OCI-LY7 (cell line): Measurements from ENCODE around the gene SERPINA5. TPM values are rescaled to one million over a fixed set of nuclear protein-coding genes. Genes with fewer than 3 reads are reported as not detected.
"Not testable (repeated sequence)": the region's sequence is repeated elsewhere in the genome, so short reads cannot be mapped to it uniquely, and the experiment has no call there.

Source experiments
- BruUV-seq: library from RNA; stranded (reverse); fragments of 400-500 nt; replicated peaks from 2 replicates; lab custom pipeline; 2021; lab: Mats Ljungman, UMichigan
- CTCF ChIA-PET: fragments of 300-600 bp; sonication (Branson Sonifier 250); formaldehyde crosslinking; loops from one replicate; lab custom pipeline; 2022; ENCODE audit warnings: antibody characterized with exemption; ENCODE audit not compliant: unreplicated experiment; lab: Charles Lee
- POLR2A ChIA-PET: fragments of 300-600 bp; sonication (Branson Sonifier 250); formaldehyde crosslinking; loops from one replicate; lab custom pipeline; 2022; ENCODE audit warnings: antibody characterized with exemption; lab: Charles Lee
- DNase-seq: peaks from one replicate; pipeline ENCODE4 v3.0.0-alpha.2; 2015; ENCODE audit warnings: low spot score
- H2AFZ ChIP-seq: fragments of 200-600 bp; sonication (generic), shearing (Covaris generic); 2 replicates; pipeline ENCODE4 v1.6.1; 2014; ENCODE audit warnings: mild to moderate bottlenecking, antibody characterized with exemption, low read length, moderate library complexity
- H3K27ac ChIP-seq: fragments of 200-600 bp; sonication (generic); 2 replicates; pipeline ENCODE4 v1.5.1; 2014; ENCODE audit warnings: mixed run types, low read depth, mild to moderate bottlenecking, moderate library complexity, low read length, inconsistent platforms; ENCODE audit not compliant: poor library complexity, severe bottlenecking
- H3K36me3 ChIP-seq: fragments of 200-600 bp; sonication (generic); 2 replicates; pipeline ENCODE4 v1.6.1; 2014; ENCODE audit warnings: mild to moderate bottlenecking, antibody characterized with exemption, low read length, moderate library complexity, mixed read lengths; ENCODE audit not compliant: insufficient read depth
- H3K4me1 ChIP-seq: fragments of 200-600 bp; sonication (generic); 2 replicates; pipeline ENCODE4 v1.5.1; 2014; ENCODE audit warnings: mild to moderate bottlenecking, low read length; ENCODE audit not compliant: insufficient read depth, poor library complexity, severe bottlenecking
- H3K4me2 ChIP-seq: fragments of 200-600 bp; sonication (generic); 2 replicates; pipeline ENCODE4 v1.6.1; 2014; ENCODE audit warnings: mild to moderate bottlenecking, low read length
- H3K4me3 ChIP-seq: fragments of 200-600 bp; sonication (generic); 2 replicates; pipeline ENCODE4 v1.5.1; 2014; ENCODE audit warnings: mild to moderate bottlenecking, low read depth, low read length; ENCODE audit not compliant: poor library complexity, severe bottlenecking
- H3K79me2 ChIP-seq: fragments of 200-600 bp; sonication (generic); 2 replicates; pipeline ENCODE4 v1.6.1; 2016; ENCODE audit warnings: low read depth, mild to moderate bottlenecking, low read length, moderate library complexity, mixed read lengths; ENCODE audit not compliant: insufficient read depth
- H3K9me2 ChIP-seq: fragments of 200-600 bp; sonication (generic); 2 replicates; pipeline ENCODE4 v1.6.1; 2016; ENCODE audit warnings: mild to moderate bottlenecking, low read length, mixed read lengths; ENCODE audit not compliant: insufficient read depth
- H3K9me3 ChIP-seq: fragments of 200-600 bp; sonication (generic); 2 replicates; pipeline ENCODE4 v1.6.1; 2014; ENCODE audit warnings: mild to moderate bottlenecking, mixed run types, low read length, mixed read lengths
- H4K20me1 ChIP-seq: fragments of 200-600 bp; sonication (generic); 2 replicates; pipeline ENCODE4 v1.6.1; 2014; ENCODE audit warnings: mild to moderate bottlenecking, antibody characterized with exemption, low read length, moderate library complexity, mixed read lengths; ENCODE audit not compliant: insufficient read depth
- CTCF ChIP-seq: fragments of 200-600 bp; sonication (generic); conservative IDR thresholded peaks from 2 replicates; pipeline ENCODE4 v1.5.1; 2014; ENCODE audit warnings: mild to moderate bottlenecking, antibody characterized with exemption, low read length, moderate library complexity, mixed read lengths
- EZH2phosphoT487 ChIP-seq: fragments of 200-600 bp; sonication (generic); IDR thresholded peaks from 2 replicates; pipeline ENCODE4 v1.6.1; 2018; ENCODE audit warnings: low read depth, borderline replicate concordance, mild to moderate bottlenecking, mixed run types, antibody characterized with exemption, low read length, moderate library complexity, mixed read lengths
- intact Hi-C: fragments of 100-400 bp; cut with micrococcal nuclease; formaldehyde crosslinking; loops from one replicate; pipeline ENCODE4 v1.10.0; 2022; ENCODE audit not compliant: unreplicated experiment
- total RNA-seq, 2 experiments: library from RNA; depleted of rRNA in 1 of 2; stranded (reverse); fragments of >200 nt in 1 of 2; shearing (Covaris generic) in 1 of 2; gene quantifications; 2 replicates each; pipeline ENCODE4 v1.2.3, GENCODE V29; 2014 to 2022

SERPINA5 gene
- total RNA-seq, 2 experiments from 2014 or later = not detected

GRCh38 chr14:94605361-94605760 is 24.1 kb downstream of the SERPINA5 start:
- CTCF ChIA-PET = no interaction called here
- TF ChIP-seq EZH2phosphoT487 (no peak), CTCF (no peak)

GRCh38 chr14:94608966-94609365 is 27.7 kb downstream of the SERPINA5 start:
- DNase-seq, intact Hi-C loops, H3K79me2 ChIP-seq, H3K9me3 ChIP-seq, H3K27ac ChIP-seq, H3K4me1 ChIP-seq, H3K36me3 ChIP-seq, H3K9me2 ChIP-seq, CTCF ChIA-PET, BruUV-seq, POLR2A ChIA-PET, H3K4me3 ChIP-seq, H3K4me2 ChIP-seq, H4K20me1 ChIP-seq, H2AFZ ChIP-seq: not testable (repeated sequence)

More at GRCh38 chr14:94605361-94605760, 24.1 kb downstream of the SERPINA5 start:
- Histone ChIP-seq H3K36me3 (no peaks in the 10 kb centered on the region), H3K4me3 (no peak overlapping the region), H3K9me2 (no peaks in the 10 kb centered on the region), H3K79me2 (no peaks in the 10 kb centered on the region), H2AFZ (no peak overlapping the region), H3K4me1 (no peaks in the 10 kb centered on the region), H3K27ac (no peak overlapping the region), H3K4me2 (no peak overlapping the region), H4K20me1 (no peaks in the 10 kb centered on the region), H3K9me3 (no peaks in the 10 kb centered on the region)
- BruUV-seq = no TSS peak
- intact Hi-C loops = no loop called here
- POLR2A ChIA-PET = no interaction called here
- no peak for DNase-seq

- Histone ChIP-seq H3K27ac (no peak overlapping the region), H3K4me1 (no peaks in the 10 kb centered on the region), H2AFZ (no peak overlapping the region), H3K9me2 (no peaks in the 10 kb centered on the region), H3K79me2 (no peaks in the 10 kb centered on the region), H3K4me3 (no peak overlapping the region), H3K36me3 (no peaks in the 10 kb centered on the region), H4K20me1 (no peaks in the 10 kb centered on the region), H3K4me2 (no peak overlapping the region), H3K9me3 (no peaks in the 10 kb centered on the region)
- TF ChIP-seq EZH2phosphoT487 (no peak), CTCF (no peak)
- POLR2A ChIA-PET = interaction anchor here (0.7 kb wide), 1 partner anchor 13 kb away, joined by 4 read pairs; no protein-coding TSS in a partner anchor
- no TSS peak for BruUV-seq
- intact Hi-C loops = no loop called here
- CTCF ChIA-PET = no interaction called here
- DNase-seq = no peak
Observed at GRCh38 chr14:94611179-94611578, 30.0 kb downstream of the SERPINA5 start.
